Activated CD8-positive, alpha-beta T cell treated with anti-CD3 and anti-CD28 coated beads for 36 hours (primary cell): ENCODE results near the gene PEPD. TPM values are rescaled to one million over a fixed set of nuclear protein-coding genes. Genes with fewer than 3 reads are reported as not detected.

Experiments
- ATAC-seq: fragments of 200-7000 bp; cut with Tn5 transposase; one replicate; pipeline ENCODE4 v1.10.0; 2021; ENCODE audit warnings: mild to moderate bottlenecking, moderate library complexity
- CTCF ChIA-PET: fragments of 350-600 bp; sonication (Branson Sonifier 250); formaldehyde crosslinking; loops from one replicate; lab custom pipeline; 2021; ENCODE audit warnings: antibody characterized with exemption; lab: Charles Lee
- POLR2A ChIA-PET: fragments of 350-600 bp; sonication (Branson Sonifier 250); formaldehyde crosslinking; loops from one replicate; lab custom pipeline; 2021; ENCODE audit warnings: antibody characterized with exemption; lab: Charles Lee
- DNase-seq: peaks from one replicate; pipeline ENCODE4 v3.0.0-alpha.2; 2020
- H3K27ac Mint-ChIP-seq: one replicate; pipeline ENCODE4 v1.8.0; 2021; ENCODE audit warnings: mild to moderate bottlenecking, mixed read lengths
- H3K27me3 Mint-ChIP-seq: one replicate; pipeline ENCODE4 v1.8.0; 2021; ENCODE audit warnings: mixed read lengths
- H3K36me3 Mint-ChIP-seq: one replicate; pipeline ENCODE4 v1.8.0; 2021; ENCODE audit warnings: low read depth, mixed read lengths
- H3K4me1 Mint-ChIP-seq: one replicate; pipeline ENCODE4 v1.8.0; 2021; ENCODE audit warnings: low read depth, mixed read lengths
- H3K4me3 Mint-ChIP-seq: one replicate; pipeline ENCODE4 v1.8.0; 2021; ENCODE audit warnings: mild to moderate bottlenecking, moderate library complexity, mixed read lengths
- H3K9me3 Mint-ChIP-seq: one replicate; pipeline ENCODE4 v1.8.0; 2021; ENCODE audit warnings: mixed read lengths
- CTCF ChIP-seq: fragments of 200-600 bp; IDR thresholded peaks from one replicate; pipeline ENCODE4 v1.8.0; 2022; ENCODE audit warnings: antibody characterized with exemption, mild to moderate bottlenecking
- intact Hi-C: fragments of 100-400 bp; cut with micrococcal nuclease; formaldehyde crosslinking; loops from one replicate; pipeline ENCODE4 v1.10.0; 2022
- total RNA-seq, 2 experiments: library from RNA; stranded (reverse); gene quantifications; one replicate each; pipeline ENCODE4 v1.2.3, GENCODE V29; 2021

Gene PEPD
- total RNA-seq, 2 experiments from 2014 or later: 32.6 to 34.6 TPM

- intact Hi-C loops: loop anchor here (5.0 kb wide), 1 partner anchor 348 kb away; no protein-coding TSS in a partner anchor
- no peak for ATAC-seq
- H3K36me3 Mint-ChIP-seq: no peaks in the 10 kb centered on the region
- peaks cover 4% of the 10 kb centered on the region for H3K4me1 Mint-ChIP-seq
- TF ChIP-seq CTCF: no peak
- H3K27me3 Mint-ChIP-seq: no peaks in the 10 kb centered on the region
- ChIA-PET CTCF (interaction anchor here (1.0 to 2.0 kb wide), 6 partner anchors 11 to 359 kb away, joined by 3 to 11 read pairs (median 4); no protein-coding TSS in a partner anchor), POLR2A (no interaction called here)
- no peak overlapping the region for H3K4me3 Mint-ChIP-seq
- no peak for DNase-seq
- H3K9me3 Mint-ChIP-seq: no peaks in the 10 kb centered on the region
- no peak overlapping the region for H3K27ac Mint-ChIP-seq
Measured at GRCh38 chr19:33418871-33419787, 102.5 kb downstream of the PEPD start.

GRCh38 chr19:33418461-33418860, 103.1 kb downstream of the PEPD start:
- Mint-ChIP-seq H3K36me3 (no peaks in the 10 kb centered on the region), H3K27me3 (no peaks in the 10 kb centered on the region), H3K4me3 (no peak overlapping the region), H3K4me1 (peaks cover 4% of the 10 kb centered on the region), H3K9me3 (no peaks in the 10 kb centered on the region), H3K27ac (no peak overlapping the region)
- no peak for ATAC-seq
- CTCF ChIA-PET: interaction anchor here (1.0 to 2.2 kb wide), 3 partner anchors 12 to 359 kb away, joined by 3 to 11 read pairs (median 6); no protein-coding TSS in a partner anchor
- DNase-seq: no peak
- intact Hi-C loops: loop anchor here (5.0 kb wide), 1 partner anchor 349 kb away; no protein-coding TSS in a partner anchor
- TF ChIP-seq CTCF: no peak
- POLR2A ChIA-PET: no interaction called here

- no peak for TF ChIP-seq CTCF
- H3K9me3 Mint-ChIP-seq: no peaks in the 10 kb centered on the region
- POLR2A ChIA-PET: no interaction called here
- DNase-seq (no peak), ATAC-seq (no peak)
- no peaks in the 10 kb centered on the region for H3K36me3 Mint-ChIP-seq
- no peaks in the 10 kb centered on the region for H3K27me3 Mint-ChIP-seq
- intact Hi-C loops: loop anchor here (5.0 kb wide), 1 partner anchor 350 kb away; no protein-coding TSS in a partner anchor
- no peak overlapping the region for H3K27ac Mint-ChIP-seq
- H3K4me3 Mint-ChIP-seq: no peak overlapping the region
- H3K4me1 Mint-ChIP-seq: peaks cover 4% of the 10 kb centered on the region
- CTCF ChIA-PET: interaction anchor here (1.0 to 2.5 kb wide), 4 partner anchors 13 to 360 kb away, joined by 3 to 19 read pairs (median 8); no protein-coding TSS in a partner anchor
Measured at GRCh38 chr19:33417751-33418150, 103.8 kb downstream of the PEPD start.

GRCh38 chr19:33416307-33417215, 105.0 kb downstream of the PEPD start:
- H3K9me3 Mint-ChIP-seq: no peaks in the 10 kb centered on the region
- peak; percentile 86 for DNase-seq
- H3K4me3 Mint-ChIP-seq: no peak overlapping the region
- no peaks in the 10 kb centered on the region for H3K27me3 Mint-ChIP-seq
- H3K4me1 Mint-ChIP-seq: peaks cover 4% of the 10 kb centered on the region
- CTCF ChIA-PET: interaction anchor here (0.6 to 2.5 kb wide), 27 partner anchors 10 to 680 kb away, joined by 3 to 19 read pairs (median 4); no protein-coding TSS in a partner anchor
- no peak overlapping the region for H3K27ac Mint-ChIP-seq
- POLR2A ChIA-PET: no interaction called here
- ATAC-seq: peak; percentile 86
- peak; percentile 75 for TF ChIP-seq CTCF
- intact Hi-C loops: loop anchor here (5.0 kb wide), 1 partner anchor 351 kb away; no protein-coding TSS in a partner anchor
- no peaks in the 10 kb centered on the region for H3K36me3 Mint-ChIP-seq
